Stomach (tissue), 4 donors: ENCODE results near the gene WSB2.

Experiments used
- CTCF ChIP-seq, 7 experiments: fragments of 450-650 bp in 4 of 7; fragments of 200-600 bp in 3 of 7; sonication (generic) in 3 of 7; IDR thresholded peaks; one replicate each; pipeline ENCODE4 v1.5.1; 2016 to 2019; ENCODE audit warnings: antibody characterized with exemption in 7 of 7, control low read depth in 2 of 7, mild to moderate bottlenecking in 1 of 7
- EP300 ChIP-seq: sonication (generic); formaldehyde crosslinking; IDR thresholded peaks from one replicate; pipeline ENCODE4 v1.6.1; 2017; ENCODE audit warnings: antibody characterized with exemption
- POLR2A ChIP-seq, 4 donors: fragments of 450-650 bp; IDR thresholded peaks; one replicate each; pipeline ENCODE4 v1.6.1; 2016; ENCODE audit warnings: antibody characterized with exemption in 4 of 4, control low read depth in 2 of 4, mild to moderate bottlenecking in 1 of 4, moderate library complexity in 1 of 4
- POLR2AphosphoS5 ChIP-seq, 3 donors: sonication (generic); formaldehyde crosslinking; IDR thresholded peaks; one replicate each; pipeline ENCODE4 v1.6.1; 2016; ENCODE audit warnings: antibody characterized with exemption in 3 of 3

GRCh38 chr12:118058227-118058626, 2.8 kb downstream of the WSB2 start:
- TF ChIP-seq CTCF (IDR thresholded peaks at IDR 0.05) (no peak), EP300 (no peak), POLR2AphosphoS5 (IDR thresholded peaks at IDR 0.05) (no peak), POLR2A (IDR thresholded peaks at IDR 0.05) (no peak)
